DMS153 treated with DMSO at 0.1 percent for 48 hours (cell line): ENCODE results near the gene GPRIN3.
A peak's percentile ranks its signal among the peaks of the same experiment; 100 is the strongest.
"Not testable (repeated sequence)": the region's sequence is repeated elsewhere in the genome, so short reads cannot be mapped to it uniquely, and the experiment has no call there.

Experiments
- DNase-seq: peaks from one replicate; lab custom pipeline; 2025; ENCODE audit not compliant: unreplicated experiment; lab: John Stamatoyannopoulos, UW

Gene GPRIN3

GRCh38 chr4:89258506-89258905 is 49.1 kb downstream of the GPRIN3 start:
- DNase-seq, result no peak

GRCh38 chr4:89257376-89257775 is 50.2 kb downstream of the GPRIN3 start:
- no peak for DNase-seq

GRCh38 chr4:89256203-89256800 is 51.3 kb downstream of the GPRIN3 start:
- no peak for DNase-seq

- DNase-seq, result peak; percentile 31
Measured at GRCh38 chr4:89254847-89255246, 52.8 kb downstream of the GPRIN3 start.

- DNase-seq, result not testable (repeated sequence)
Measured at GRCh38 chr4:89254347-89254746, 53.3 kb downstream of the GPRIN3 start.

GRCh38 chr4:89253935-89254334 is 53.7 kb downstream of the GPRIN3 start:
- DNase-seq, result no peak

- no peak for DNase-seq
Measured at GRCh38 chr4:89253311-89253710, 54.3 kb downstream of the GPRIN3 start.

- no peak for DNase-seq
Measured at GRCh38 chr4:89251396-89251795, 56.2 kb downstream of the GPRIN3 start.

GRCh38 chr4:89249716-89250361 is 57.8 kb downstream of the GPRIN3 start:
- DNase-seq, result peak; percentile 32

- no peak for DNase-seq
Measured at GRCh38 chr4:89249313-89249712, 58.3 kb downstream of the GPRIN3 start.

- DNase-seq, result peak; percentile 42
Measured at GRCh38 chr4:89248879-89249281, 58.7 kb downstream of the GPRIN3 start.

GRCh38 chr4:89247951-89248350 is 59.6 kb downstream of the GPRIN3 start:
- DNase-seq, result no peak

- DNase-seq, result peak; percentile 41
Measured at GRCh38 chr4:89245459-89245858, 62.1 kb downstream of the GPRIN3 start.

GRCh38 chr4:89243733-89244252 is 63.8 kb downstream of the GPRIN3 start:
- DNase-seq, result no peak

GRCh38 chr4:89242864-89243732 is 64.5 kb downstream of the GPRIN3 start:
- DNase-seq, result peak; percentile 55

- no peak for DNase-seq
Measured at GRCh38 chr4:89242216-89242615, 65.4 kb downstream of the GPRIN3 start.

GRCh38 chr4:89230271-89230670 is 77.3 kb downstream of the GPRIN3 start:
- no peak for DNase-seq

GRCh38 chr4:89226665-89227574 is 80.7 kb downstream of the GPRIN3 start:
- peak; percentile 81 for DNase-seq

GRCh38 chr4:89222170-89222569 is 85.4 kb downstream of the GPRIN3 start:
- no peak for DNase-seq

- no peak for DNase-seq
Measured at GRCh38 chr4:89221167-89221867, 86.3 kb downstream of the GPRIN3 start.
